HG03565 (cell line): ENCODE data around the gene CYP19A1.
"Not testable (repeated sequence)": the region's sequence is repeated elsewhere in the genome, so short reads cannot be mapped to it uniquely, and the experiment has no call there.

Experiments
- ATAC-seq: cut with Tn5 transposase; IDR thresholded peaks from one replicate; pipeline ENCODE4 v1.9.1; 2021; ENCODE audit warnings: mild to moderate bottlenecking, moderate library complexity; ENCODE audit not compliant: unreplicated experiment

Gene CYP19A1

DNA sequence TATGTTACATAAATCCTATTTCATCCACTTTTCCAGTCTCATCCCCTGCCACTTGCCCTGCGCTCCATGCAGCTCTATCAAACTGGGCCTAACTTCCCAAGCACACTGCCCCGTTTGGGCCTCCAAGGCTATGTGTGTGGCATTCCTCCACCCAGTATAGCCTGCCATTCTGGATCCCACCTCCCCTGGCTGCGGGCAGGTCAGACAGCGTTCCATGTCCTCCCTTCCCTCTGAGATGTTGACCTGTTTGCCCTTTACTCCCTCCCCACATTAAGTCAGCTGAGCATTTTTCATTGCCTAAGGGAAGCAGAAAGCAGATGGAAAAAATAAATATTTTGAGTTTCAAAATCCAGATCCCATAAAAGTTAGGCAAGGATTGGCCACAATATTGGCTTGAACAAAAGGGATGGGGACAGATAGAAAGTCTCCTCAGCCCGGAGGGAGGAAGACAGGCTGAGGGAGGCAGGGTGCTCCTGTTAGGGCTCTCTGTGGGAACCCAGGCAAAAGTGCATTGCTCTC lies 73.3 kb downstream of the CYP19A1 start:
- no peak for ATAC-seq

DNA sequence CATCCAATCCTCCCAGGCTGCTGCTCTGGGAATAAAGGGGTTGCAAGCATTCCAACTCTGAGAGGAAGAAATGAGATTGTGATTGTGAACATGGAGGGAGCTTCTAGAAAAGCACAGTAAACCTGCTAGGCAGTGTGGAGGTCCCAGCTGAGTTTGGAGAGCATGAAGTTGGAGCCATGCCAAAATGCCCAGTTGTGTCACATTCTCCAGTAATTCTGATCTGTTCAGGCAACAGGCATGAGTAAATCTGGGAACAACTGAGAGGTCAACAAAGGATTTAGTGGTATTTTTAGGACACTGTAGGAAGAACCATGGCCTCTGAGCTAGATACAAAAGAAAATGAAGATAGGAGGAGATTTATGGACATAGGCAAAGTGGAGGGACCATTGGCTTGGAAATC lies 74.7 kb downstream of the CYP19A1 start:
- no peak for ATAC-seq

DNA sequence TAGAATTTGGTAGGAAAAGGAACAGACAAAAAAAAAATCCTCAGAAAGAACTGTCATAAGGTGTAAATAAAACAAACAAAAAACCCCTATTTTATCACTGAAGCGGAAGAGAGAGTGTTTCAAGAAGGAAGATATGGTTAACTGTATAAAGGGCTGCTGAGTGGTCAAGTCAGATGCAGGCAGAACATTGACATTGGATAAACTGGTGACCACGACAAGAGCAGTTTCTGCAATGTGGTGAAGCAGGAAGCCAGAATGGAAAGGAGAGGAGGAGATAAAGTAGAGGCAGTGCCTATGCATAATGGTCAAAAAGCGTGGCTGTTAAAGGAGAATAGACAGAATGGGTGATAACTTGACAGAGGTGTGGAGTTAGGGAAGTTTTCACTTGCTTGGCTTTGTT lies 75.3 kb downstream of the CYP19A1 start:
- ATAC-seq: no peak

DNA sequence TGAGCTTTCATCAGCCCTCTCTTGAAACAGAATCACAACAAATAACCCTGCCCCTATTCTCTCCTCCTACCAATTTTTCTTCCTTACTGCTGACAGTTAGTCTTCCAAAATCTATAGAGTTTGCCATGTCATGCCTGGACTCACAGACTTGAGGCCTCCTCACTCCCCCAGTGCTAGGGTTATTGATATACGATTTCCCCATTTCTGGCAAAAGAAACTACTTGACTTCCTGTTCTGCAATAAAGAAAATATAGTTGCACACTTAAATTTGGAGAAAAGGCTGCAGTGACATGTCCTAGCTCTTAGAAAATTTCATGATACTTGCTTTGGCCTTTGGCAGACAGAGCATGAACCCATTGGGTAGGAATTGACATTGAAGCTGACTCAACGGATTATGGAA lies 75.9 kb downstream of the CYP19A1 start:
- no peak for ATAC-seq

DNA sequence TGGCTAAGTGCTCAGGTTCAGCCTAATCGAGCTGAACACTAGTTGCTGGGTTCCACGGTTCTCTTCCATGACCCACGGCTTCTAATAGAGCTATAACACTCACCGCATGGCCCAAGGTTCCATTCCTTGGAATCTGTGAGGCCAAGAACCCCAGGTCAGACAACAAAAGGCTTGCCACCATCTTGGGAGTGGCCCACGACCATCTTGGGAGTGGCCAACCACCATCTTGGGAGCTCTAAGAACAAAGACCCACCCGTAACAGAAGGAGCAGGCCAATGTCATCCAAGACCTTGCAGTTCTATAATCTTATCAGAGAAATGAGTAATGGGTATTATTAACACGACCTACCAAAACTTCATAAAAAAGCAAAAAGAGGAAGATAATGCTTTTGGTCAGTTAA lies 77.3 kb downstream of the CYP19A1 start:
- ATAC-seq: not testable (repeated sequence)

DNA sequence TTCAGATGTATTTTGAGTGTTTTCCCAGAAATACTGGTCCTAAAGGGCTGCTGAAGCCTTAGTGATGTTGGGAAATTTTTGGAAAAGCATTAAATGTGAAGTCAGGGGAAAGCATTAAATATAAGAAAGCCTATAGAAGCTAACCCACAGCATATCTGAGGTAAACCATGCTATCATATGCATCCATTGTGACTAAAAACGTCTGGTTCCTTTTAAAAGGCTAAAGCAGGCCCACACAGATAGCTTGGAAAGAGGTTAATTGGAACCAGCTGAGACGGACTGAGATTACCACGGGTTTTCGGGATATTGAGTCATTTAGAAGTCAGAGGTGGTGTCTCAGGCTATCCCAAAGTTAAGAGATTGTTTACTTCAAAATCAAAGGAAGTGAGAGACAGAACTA lies 78.2 kb downstream of the CYP19A1 start:
- no peak for ATAC-seq

DNA sequence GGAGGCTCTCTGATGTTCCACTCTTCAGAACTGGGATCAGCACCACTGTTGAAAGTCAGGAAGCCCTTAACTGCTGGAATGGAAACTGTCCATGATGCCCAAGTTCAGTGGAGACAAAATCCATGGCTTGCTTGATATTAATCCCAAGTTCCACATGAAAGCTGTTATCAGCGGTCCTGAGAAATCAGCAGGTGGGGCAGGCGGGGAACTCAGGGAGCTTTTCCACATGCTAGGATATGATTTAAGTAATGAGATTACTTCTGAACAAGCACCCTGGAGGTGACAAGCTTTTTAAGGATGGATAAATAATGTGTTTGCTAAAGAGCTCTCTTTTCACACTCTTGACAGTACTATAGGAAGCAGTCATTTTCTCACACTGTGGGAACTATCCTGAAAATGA lies 82.9 kb downstream of the CYP19A1 start:
- no peak for ATAC-seq

DNA sequence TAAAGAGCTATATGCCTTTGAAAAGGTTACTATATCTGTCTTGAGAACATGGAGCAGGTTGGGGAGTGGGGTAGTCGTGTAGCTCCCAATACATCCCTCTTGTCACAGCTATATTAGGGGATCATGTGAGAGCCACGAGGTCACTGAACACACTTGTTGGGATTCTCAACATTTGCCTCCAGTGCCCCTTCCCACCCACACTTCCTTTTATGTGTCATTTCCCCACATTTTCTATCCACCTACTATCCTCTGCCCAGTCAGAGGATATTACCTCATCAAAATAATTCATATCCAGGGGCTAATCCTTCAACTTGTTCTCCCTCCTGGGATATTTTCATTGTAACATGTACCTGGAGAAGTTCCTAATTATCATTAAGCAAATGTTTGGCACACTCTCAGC lies 85.0 kb downstream of the CYP19A1 start:
- no peak for ATAC-seq

DNA sequence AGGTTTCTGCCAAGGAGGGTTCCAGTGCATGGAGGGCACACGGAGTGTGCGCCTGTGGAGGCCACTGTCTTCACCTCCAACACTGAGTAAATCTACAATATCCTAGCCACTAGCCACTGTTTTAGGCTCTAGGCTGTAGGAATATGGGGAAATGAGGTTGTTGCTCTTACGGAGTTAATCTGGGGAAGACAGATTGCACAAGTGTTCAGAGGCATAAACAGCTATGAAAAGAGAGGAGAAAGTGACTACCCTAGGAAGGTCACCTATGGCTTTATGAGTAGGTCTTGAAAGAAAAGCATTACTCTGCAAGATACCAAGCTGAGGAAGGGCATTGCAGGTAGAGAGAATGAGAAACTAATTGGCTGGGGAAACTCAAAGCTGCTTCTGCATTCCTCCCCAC lies 85.7 kb downstream of the CYP19A1 start:
- ATAC-seq: no peak

DNA sequence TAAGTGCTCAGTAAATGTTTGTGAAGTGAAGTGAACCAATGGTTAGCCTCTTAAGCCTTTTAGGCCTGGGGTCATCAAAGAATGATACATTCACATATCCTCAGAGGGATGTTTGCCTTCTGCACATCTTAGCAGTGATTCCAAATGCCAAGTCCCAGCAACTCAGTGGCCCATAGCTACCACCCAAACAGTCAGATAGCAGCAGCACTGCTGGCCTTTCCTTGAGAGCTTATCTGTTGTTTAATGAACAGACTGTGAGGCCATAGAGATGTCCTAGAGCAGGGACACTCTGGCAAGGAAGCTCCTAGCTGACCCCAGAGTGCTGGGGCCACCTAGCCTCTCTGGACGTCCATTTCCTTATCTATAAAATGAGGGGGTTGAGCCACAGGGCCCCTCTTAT lies 86.8 kb downstream of the CYP19A1 start:
- ATAC-seq: no peak

DNA sequence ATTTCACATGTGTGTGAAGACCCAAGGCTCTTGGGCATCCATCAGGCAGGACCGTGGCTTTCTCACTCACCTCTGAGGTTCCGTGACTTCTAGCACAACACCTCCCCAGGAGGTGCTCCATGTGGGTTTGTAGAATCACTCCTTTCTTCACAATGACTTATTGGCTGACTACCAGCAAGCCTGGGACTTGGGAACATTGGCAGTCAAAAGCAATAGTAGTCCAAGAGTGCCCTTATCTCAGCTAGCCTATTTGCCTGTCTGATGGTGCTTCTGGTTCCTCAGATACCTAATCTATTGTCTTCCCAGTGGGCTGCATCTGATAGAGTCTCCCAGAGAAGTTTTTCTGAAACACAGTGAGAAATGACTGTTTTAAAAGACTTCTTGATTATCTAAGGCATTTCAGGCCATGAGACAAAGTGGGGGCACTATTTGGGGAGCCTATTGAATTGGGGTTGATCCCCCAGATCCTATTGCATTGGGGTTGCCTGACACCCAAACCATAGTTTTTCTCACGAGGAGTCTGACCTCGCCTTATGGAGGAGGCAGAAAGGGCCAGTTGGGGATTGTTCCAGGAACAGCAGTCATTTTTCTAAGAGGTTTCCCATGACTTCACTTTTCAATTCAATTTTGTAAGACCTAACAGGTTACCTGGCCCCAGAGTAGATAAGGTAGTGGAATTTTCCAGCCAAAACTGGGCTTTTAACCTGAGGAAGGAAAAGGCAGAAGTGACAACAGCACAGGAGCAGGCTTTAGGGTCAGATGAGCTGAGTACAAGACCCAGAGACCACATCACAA lies 88.0 kb downstream of the CYP19A1 start:
- ATAC-seq: no peak

DNA sequence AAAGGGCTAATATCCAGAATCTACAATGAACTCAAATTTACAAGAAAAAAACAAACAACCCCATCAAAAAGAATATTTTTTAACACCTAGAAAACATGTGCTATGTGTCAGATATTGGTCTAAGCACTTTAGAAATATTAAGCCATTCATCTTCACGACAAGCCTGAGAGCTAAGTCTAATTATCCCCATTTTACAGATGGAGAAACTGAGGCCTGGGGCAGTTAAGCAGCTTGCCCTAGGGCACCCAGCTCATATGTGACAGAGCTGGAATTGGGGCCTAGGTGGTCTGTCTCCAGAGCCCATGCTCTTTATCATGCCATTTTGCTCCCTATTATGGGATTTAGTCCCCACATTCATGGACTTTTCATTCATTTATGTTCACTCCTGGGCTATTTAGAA lies 92.8 kb downstream of the CYP19A1 start:
- no peak for ATAC-seq

DNA sequence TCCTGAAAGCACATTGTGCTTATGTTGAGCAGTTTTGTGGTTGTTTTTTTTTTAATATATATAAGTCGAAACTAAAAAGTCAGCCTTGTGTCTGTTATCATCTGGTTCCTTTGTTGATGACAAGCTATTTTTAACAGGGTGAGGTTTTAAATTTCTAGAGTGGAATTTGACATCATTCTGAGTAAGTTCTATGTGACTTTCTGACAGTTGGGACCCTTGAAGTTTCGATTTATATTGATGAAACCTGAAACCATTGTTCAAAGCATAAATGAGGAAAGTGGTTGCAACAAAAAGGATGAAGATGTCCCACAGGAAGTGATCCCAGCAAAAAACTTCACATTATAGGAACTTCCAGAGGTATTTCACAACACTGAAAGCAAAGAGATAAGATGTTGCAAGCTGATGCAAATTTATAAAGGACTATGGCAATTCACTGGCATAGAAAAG lies 94.0 kb downstream of the CYP19A1 start:
- ATAC-seq: no peak

DNA sequence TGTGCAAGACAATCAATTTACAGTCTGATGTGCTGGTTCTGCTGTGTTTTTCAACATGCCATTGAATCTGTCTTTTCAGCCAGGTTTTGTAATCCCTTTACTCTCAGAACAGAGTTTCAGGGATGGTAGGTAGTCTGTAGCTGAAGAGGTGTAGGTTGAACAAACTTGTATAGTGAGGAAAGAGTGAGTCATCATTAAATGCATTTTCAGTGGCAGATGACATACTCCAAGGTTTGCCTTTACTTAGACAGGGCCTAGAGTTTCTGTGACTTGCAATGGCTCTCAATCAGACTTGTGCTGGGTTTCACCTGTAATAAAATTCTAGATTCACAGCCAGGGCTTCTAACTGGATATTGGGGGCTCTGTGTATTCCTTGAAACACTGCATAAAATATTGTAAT lies 94.6 kb downstream of the CYP19A1 start:
- peak; percentile 53 for ATAC-seq

DNA sequence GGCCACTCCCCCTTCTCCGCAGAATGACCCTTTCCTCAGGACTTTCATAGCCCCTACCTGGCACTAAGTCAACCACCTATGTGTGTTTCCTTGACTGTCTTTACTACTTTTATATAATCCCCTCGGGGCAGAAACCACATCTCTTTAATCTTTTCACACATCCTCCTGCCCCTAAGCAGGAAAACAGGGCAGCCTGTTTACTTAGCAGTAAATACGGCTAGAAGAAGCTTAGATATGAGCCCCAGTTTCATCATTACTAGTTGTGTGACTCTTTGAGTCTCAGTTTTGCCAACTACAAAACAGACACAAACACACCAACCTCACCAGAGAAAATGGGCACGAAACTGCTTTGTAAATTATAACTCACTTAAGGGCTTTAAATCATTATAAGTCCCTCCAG lies 98.3 kb downstream of the CYP19A1 start:
- no peak for ATAC-seq

DNA sequence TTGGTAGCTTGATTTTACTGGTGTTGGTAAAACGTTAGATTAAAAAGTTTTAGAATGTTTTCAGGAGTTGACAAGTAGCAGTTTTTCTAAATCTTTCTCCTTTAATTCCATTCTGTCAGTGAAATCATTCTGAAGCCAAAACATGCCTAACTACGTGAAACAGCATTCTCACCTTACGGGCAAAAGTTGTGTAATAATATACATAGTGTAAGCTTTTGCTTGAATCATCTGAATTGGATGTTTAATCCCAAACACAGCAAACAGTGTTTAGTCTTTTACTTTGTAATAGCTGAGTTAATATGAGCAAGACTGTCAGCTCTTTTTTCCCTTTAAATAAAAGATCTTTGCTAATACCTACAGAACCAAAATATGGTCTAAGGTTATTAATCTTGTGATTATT lies 100.6 kb downstream of the CYP19A1 start:
- ATAC-seq: no peak

DNA sequence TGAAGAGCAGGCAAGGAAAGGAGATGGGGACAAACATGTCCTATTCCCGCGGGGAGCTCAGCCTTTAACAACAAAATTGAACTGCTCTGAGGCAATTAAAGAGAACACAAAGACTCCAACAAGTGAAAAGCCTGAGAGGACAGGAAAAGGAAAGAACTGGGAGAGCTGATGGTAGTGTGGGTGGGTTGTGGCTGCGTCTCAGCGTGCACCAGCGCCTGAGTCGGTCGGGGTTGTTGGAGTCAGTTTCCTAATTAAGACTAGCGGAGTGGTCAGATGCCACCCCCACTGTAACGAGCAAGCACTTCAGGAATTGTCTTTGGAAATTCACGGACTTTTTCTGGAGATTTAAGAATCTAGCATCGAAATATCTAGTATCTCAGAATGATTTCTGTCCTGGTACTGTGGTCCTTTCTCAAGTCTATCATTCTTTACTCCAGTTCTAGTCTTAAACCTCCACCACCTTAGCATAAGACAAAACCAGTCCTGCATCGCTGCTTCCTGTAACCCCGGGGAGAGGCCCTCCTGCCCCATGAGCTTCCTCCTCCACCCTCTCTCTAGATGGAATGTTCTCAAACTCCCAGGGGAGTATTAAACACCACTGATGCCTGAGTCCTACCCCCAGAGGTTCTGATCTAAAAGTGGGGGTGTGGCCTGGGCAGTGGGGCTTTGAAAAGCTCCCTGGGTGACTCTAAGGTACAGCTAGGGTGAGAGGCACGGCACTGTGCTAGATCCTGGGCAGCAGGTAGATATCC lies 104.0 kb downstream of the CYP19A1 start:
- ATAC-seq: no peak

DNA sequence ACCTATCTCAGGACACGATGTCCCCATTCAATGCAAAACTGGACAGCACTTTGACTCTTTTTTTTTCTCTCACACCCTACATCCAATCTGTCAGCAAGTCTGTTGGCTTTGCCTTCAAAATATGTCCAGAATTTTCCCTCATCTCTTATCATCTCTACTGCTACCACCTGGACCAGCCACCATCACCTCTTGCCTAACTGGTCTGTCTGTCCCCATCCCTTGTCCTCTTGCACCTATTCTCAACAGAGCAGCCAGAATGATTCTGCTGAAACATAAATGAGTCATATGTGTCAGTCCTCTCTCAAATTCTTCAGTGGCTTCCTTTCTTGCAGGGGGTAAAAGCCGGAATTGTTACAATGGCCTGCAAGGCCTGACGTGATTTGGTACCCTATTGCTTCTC lies 105.8 kb downstream of the CYP19A1 start:
- ATAC-seq: no peak

DNA sequence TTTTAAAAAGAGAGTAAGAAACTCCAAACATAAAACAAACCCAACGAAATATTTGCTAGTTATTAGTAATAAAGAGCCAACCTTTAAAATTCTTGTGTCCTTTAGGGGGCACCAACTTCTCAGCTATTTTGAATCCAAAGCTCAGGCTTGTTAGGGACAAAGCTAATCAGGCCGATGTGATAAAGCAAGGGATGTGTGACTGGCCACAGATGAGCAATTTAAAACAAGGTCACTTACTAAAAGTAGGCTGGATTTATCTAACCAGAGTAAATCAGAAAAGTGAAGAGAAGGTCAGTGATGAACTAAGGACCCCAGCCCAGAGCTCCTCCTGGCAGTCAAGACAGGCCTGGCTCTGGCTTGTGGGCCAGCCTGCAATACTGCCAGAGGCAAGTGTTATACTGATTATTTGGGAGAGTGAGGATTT lies 108.5 kb downstream of the CYP19A1 start:
- no peak for ATAC-seq

DNA sequence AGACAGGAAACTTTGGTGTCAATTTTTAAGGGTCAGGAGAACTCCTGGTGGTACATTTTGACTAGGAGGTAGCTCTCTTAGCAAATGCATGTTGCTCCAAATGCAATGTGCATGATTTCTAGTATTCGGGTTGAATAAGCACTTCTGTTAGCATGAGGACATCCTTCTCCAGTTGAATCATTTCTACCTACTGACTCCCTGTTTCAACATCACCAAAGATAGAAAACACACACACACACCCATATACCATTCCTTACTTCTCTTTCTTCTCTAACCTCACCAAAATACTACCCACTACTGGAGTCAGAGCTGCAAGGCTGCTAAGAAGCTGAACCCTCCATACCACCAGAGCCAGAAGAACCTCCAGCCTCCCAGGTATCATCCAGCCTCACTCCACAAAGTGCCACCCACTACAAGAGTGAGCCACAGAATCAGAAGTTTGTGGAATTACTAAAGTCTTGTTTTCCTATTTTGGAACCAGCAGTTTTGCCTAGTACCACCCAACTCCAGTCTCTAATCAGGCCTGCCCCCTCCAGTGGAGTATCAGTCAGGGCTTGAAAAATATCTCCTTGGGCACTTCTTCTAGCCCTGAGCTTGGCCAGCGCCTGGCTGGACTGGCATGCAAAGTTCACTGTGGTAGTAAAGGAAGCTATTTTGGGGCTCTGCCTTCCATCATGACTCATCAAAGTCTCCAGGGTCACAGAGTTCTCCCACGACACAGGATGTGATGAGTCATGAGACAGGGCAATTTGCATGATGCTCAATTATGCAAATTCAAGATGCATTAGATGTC lies 110.3 kb downstream of the CYP19A1 start:
- peak; percentile 93 for ATAC-seq

DNA sequence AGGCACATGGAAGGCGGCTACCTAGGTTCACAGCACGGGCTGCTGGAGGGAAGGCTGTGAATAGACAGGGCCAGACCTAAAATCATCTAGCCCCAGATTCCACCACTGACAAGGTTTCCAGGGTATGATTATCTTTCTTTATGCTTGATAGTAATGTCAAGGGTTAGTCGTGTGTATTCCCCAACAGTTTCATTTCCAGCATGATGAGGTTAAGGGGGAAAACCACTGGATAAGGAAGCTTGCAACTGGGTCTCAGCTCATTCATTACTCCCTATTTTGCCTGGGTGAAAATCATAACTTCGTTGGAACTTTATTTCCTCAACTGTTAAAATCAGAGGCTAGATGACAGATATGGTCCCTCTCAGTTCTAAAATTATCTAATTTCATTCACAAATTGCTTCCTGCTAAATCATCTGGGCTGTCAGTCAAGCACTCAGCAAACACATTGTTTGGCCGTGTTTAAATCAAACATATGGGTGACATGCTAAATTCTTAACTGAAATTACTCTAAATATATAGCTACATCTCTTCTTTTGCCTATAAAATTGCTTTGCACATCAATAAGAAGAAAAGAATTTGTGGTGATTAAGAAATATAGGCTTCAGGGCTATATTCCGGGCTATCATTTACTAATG lies 111.7 kb downstream of the CYP19A1 start:
- no peak for ATAC-seq
